GM12878 (cell line): ENCODE results near the gene SMAD5. TPM values are rescaled to one million over a fixed set of nuclear protein-coding genes. Genes with fewer than 3 reads are reported as not detected.

Source experiments
- ATAC-seq: fragments of 200-7000 bp; cut with Tn5 transposase; 3 replicates; pipeline ENCODE4 v1.9.1; 2020; ENCODE audit warnings: mild to moderate bottlenecking, moderate library complexity
- BruUV-seq: library from RNA; stranded (reverse); fragments of 400-500 nt; replicated peaks from 2 replicates; lab custom pipeline; 2021; lab: Mats Ljungman, UMichigan
- CTCF ChIA-PET: fragments of 300-600 bp; sonication (Branson Sonifier 250); formaldehyde crosslinking; extraction: SDS; loops from one replicate; lab custom pipeline; 2021; ENCODE audit warnings: inconsistent platforms; lab: Yijun Ruan, JAX
- POLR2A ChIA-PET: fragments of 350-600 bp; formaldehyde crosslinking; extraction: SDS; loops from one replicate; lab custom pipeline; 2021; ENCODE audit warnings: inconsistent platforms; lab: Charles Lee
- RAD21 ChIA-PET: fragments of 300-600 bp; sonication (Branson Sonifier 250); formaldehyde crosslinking; loops from one replicate; lab custom pipeline; 2023; ENCODE audit warnings: antibody characterized with exemption; ENCODE audit not compliant: unreplicated experiment; lab: Charles Lee
- SMC1A ChIA-PET: fragments of 300-600 bp; sonication (Branson Sonifier 250); formaldehyde crosslinking; loops from one replicate; lab custom pipeline; 2023; ENCODE audit not compliant: unreplicated experiment, uncharacterized antibody; lab: Charles Lee
- DNase-seq: peaks from one replicate; pipeline ENCODE4 v3.0.0-alpha.2; 2011; ENCODE audit warnings: low read depth, low spot score
- FAIRE-seq: peaks from 3 replicates; lab custom pipeline; 2011; peaks lifted over from hg19 to GRCh38; lab: Jason Lieb, UNC
- H2AFZ ChIP-seq: 2 replicates; pipeline ENCODE4 v1.6.0; 2011; ENCODE audit warnings: low read depth, low read length, control low read depth; ENCODE audit not compliant: control insufficient read depth
- H3K27ac ChIP-seq: 2 replicates; pipeline ENCODE4 v1.5.1; 2011; ENCODE audit warnings: control low read depth; ENCODE audit not compliant: control insufficient read depth, insufficient read depth
- H3K27me3 ChIP-seq, 2 experiments: replicated peaks in 1 of 2; 2 replicates each; pipeline versions ENCODE4 v1.6.0 to v1.6.1; 2011; ENCODE audit warnings: low read length in 1 of 2; ENCODE audit not compliant: control insufficient read depth in 2 of 2, insufficient read depth in 2 of 2
- H3K36me3 ChIP-seq, 2 experiments: 2 replicates each; pipeline ENCODE4 v1.5.1; 2011; ENCODE audit warnings: low read length in 1 of 2; ENCODE audit not compliant: control insufficient read depth in 2 of 2, insufficient read depth in 2 of 2
- H3K4me1 ChIP-seq: 2 replicates; pipeline ENCODE4 v1.6.1; 2011; ENCODE audit warnings: mild to moderate bottlenecking, low read length, moderate library complexity, mixed read lengths; ENCODE audit not compliant: control insufficient read depth, insufficient read depth
- H3K4me2 ChIP-seq: 2 replicates; pipeline ENCODE4 v1.6.0; 2011; ENCODE audit warnings: control low read depth; ENCODE audit not compliant: control insufficient read depth, insufficient read depth
- H3K4me3 ChIP-seq: fragments of 200-600 bp; sonication (generic); 2 replicates; pipeline ENCODE4 v1.5.1; 2016
- H3K79me2 ChIP-seq: 2 replicates; pipeline ENCODE4 v1.6.0; 2011; ENCODE audit warnings: low read length; ENCODE audit not compliant: control insufficient read depth, insufficient read depth
- H3K9ac ChIP-seq: 2 replicates; pipeline ENCODE4 v1.8.0; 2011; ENCODE audit warnings: low read length, control low read depth, mixed read lengths; ENCODE audit not compliant: control insufficient read depth, insufficient read depth
- H3K9me3 ChIP-seq: replicated peaks from 3 replicates; pipeline ENCODE4 v1.5.1; 2011; ENCODE audit warnings: mild to moderate bottlenecking, low read length; ENCODE audit not compliant: control insufficient read depth, insufficient read depth
- H4K20me1 ChIP-seq: 2 replicates; pipeline ENCODE4 v1.6.0; 2011; ENCODE audit not compliant: control insufficient read depth, insufficient read depth
- ATF7 ChIP-seq: fragments of 450-650 bp; IDR thresholded peaks from 2 replicates; pipeline ENCODE4 v1.6.1; 2016; ENCODE audit warnings: low read depth, mild to moderate bottlenecking
- BHLHE40 ChIP-seq, 2 experiments: fragments of 450-650 bp in 1 of 2; IDR thresholded peaks; 2 replicates each; pipeline ENCODE4 v1.6.1; 2011 to 2017; ENCODE audit warnings: low read depth in 2 of 2, borderline replicate concordance in 1 of 2, improper control_type of control experiment in 1 of 2, low read length in 1 of 2, mild to moderate bottlenecking in 1 of 2
- HDAC6 ChIP-seq: fragments of 200-600 bp; sonication (generic); IDR thresholded peaks from one replicate; pipeline ENCODE4 v1.8.0; 2017; ENCODE audit warnings: antibody characterized with exemption; ENCODE audit not compliant: unreplicated experiment
- NR2C2 ChIP-seq: IDR thresholded peaks from 2 replicates; pipeline ENCODE4 v1.6.1; 2011; ENCODE audit warnings: borderline replicate concordance, low read depth; ENCODE audit not compliant: control insufficient read depth, insufficient read length
- PKNOX1 ChIP-seq: fragments of 450-650 bp; IDR thresholded peaks from 2 replicates; pipeline ENCODE4 v1.6.1; 2016; ENCODE audit warnings: mild to moderate bottlenecking
- ZNF592 ChIP-seq: fragments of 450-650 bp; IDR thresholded peaks from 2 replicates; pipeline ENCODE4 v1.6.1; 2017; ENCODE audit warnings: mild to moderate bottlenecking, moderate library complexity
- WGBS: methylation state at CpG from one replicate; pipeline ENCODE4 v1.1.6; 2016; ENCODE audit warnings: low lambda C conversion rate; ENCODE audit not compliant: insufficient replicate concordance, insufficient coverage; ENCODE audit errors: missing lambda C conversion rate; 5-methylcytosine and 5-hydroxymethylcytosine counted together
- in situ Hi-C: fragments of 300-500 bp; cut with MboI; formaldehyde crosslinking; loops from 9 replicates; pipeline ENCODE4 v1.14.3; 2018; ENCODE audit warnings: mixed read lengths
- intact Hi-C: fragments of 100-400 bp; cut with micrococcal nuclease; formaldehyde crosslinking; loops from one replicate; pipeline ENCODE4 v1.14.2; 2022; ENCODE audit not compliant: unreplicated experiment
- polyA plus RNA-seq, 11 experiments: library from polyadenylated mRNA; depleted of rRNA in 4 of 11; unstranded in 6 of 11; stranded (reverse) in 5 of 11; fragments of >200 nt; fragmentation: Nextera tagmentation in 4 of 11; fragmentation: Illumina TruSeq in 1 of 11; extraction: Ambion mirVana in 4 of 11; extraction: Trizol in 1 of 11; gene quantifications; 1 replicate in 1 of 11; 2 replicates in 10 of 11; pipeline versions ENCODE4 v1.2.1 to v1.2.3, GENCODE V29; 2011 to 2016; ENCODE audit warnings: inconsistent platforms in 2 of 11, missing spikeins in 2 of 11, low read depth in 1 of 11
- total RNA-seq, 4 experiments: library from RNA; depleted of rRNA in 3 of 4; stranded (reverse); fragments of >200 nt in 3 of 4; fragmentation: Illumina TruSeq in 1 of 4; extraction: Trizol in 1 of 4; gene quantifications; 2 replicates each; pipeline versions ENCODE4 v1.2.1 to v1.2.3, GENCODE V29; 2013 to 2021

Gene SMAD5
- total and polyA plus RNA-seq, 10 of the 15 experiments (the other 5 are each of a cell fraction or from before 2014, with no cell fraction given), result 3.6 to 40.6 (median 11.7) TPM

GRCh38 chr5:136198453-136198852 is 65.8 kb downstream of the SMAD5 start:
- in situ Hi-C loops, result no loop called here
- Histone ChIP-seq H3K9me3 (no peaks in the 10 kb centered on the region), H3K36me3 (no peaks in the 10 kb centered on the region), H3K4me2 (no peak overlapping the region), H3K4me1 (no peaks in the 10 kb centered on the region), H3K79me2 (no peaks in the 10 kb centered on the region), H3K27ac (no peak overlapping the region), H4K20me1 (no peaks in the 10 kb centered on the region), H3K4me3 (no peak overlapping the region), H3K9ac (no peak overlapping the region), H3K27me3 (peaks cover 0 to 3% of the 10 kb centered on the region in 2 experiments; a peak in 3 of 4 replicates), H2AFZ (no peak overlapping the region)
- intact Hi-C loops, result no loop called here
- DNase-seq (no peak), ATAC-seq (no peak), FAIRE-seq (no peak)
- ChIA-PET CTCF (interaction anchor here (1.5 kb wide), 1 partner anchor 135 kb away, joined by 3 read pairs; no protein-coding TSS in a partner anchor), RAD21 (no interaction called here), POLR2A (no interaction called here), SMC1A (no interaction called here)
- WGBS, result 18% methylated on average over 5 of the region's 5 CpGs
- BruUV-seq, result no TSS peak
- no peak for TF ChIP-seq ZNF592
- TF ChIP-seq PKNOX1, result no peak
- TF ChIP-seq ATF7, result no peak
- no peak for TF ChIP-seq BHLHE40 (IDR thresholded peaks at IDR 0.05; ENCODE audit: borderline replicate concordance in 1 of 2, low read depth in 2 of 2, low read length in 1 of 2)
- TF ChIP-seq NR2C2, result no peak
- no peak for TF ChIP-seq HDAC6
